GM12878 (cell line): Measurements from ENCODE around the gene SLA2. TPM values are rescaled to one million over a fixed set of nuclear protein-coding genes. Genes with fewer than 3 reads are reported as not detected.

ENCODE experiments used
- ATAC-seq: fragments of 200-7000 bp; cut with Tn5 transposase; 3 replicates; pipeline ENCODE4 v1.9.1; 2020; ENCODE audit warnings: mild to moderate bottlenecking, moderate library complexity
- BruUV-seq: library from RNA; stranded (reverse); fragments of 400-500 nt; replicated peaks from 2 replicates; lab custom pipeline; 2021; lab: Mats Ljungman, UMichigan
- CTCF ChIA-PET: fragments of 300-600 bp; sonication (Branson Sonifier 250); formaldehyde crosslinking; extraction: SDS; loops from one replicate; lab custom pipeline; 2021; ENCODE audit warnings: inconsistent platforms; lab: Yijun Ruan, JAX
- POLR2A ChIA-PET: fragments of 350-600 bp; formaldehyde crosslinking; extraction: SDS; loops from one replicate; lab custom pipeline; 2021; ENCODE audit warnings: inconsistent platforms; lab: Charles Lee
- RAD21 ChIA-PET: fragments of 300-600 bp; sonication (Branson Sonifier 250); formaldehyde crosslinking; loops from one replicate; lab custom pipeline; 2023; ENCODE audit warnings: antibody characterized with exemption; ENCODE audit not compliant: unreplicated experiment; lab: Charles Lee
- SMC1A ChIA-PET: fragments of 300-600 bp; sonication (Branson Sonifier 250); formaldehyde crosslinking; loops from one replicate; lab custom pipeline; 2023; ENCODE audit not compliant: unreplicated experiment, uncharacterized antibody; lab: Charles Lee
- DNase-seq: peaks from one replicate; pipeline ENCODE4 v3.0.0-alpha.2; 2011; ENCODE audit warnings: low read depth, low spot score
- FAIRE-seq: peaks from 3 replicates; lab custom pipeline; 2011; peaks lifted over from hg19 to GRCh38; lab: Jason Lieb, UNC
- H2AFZ ChIP-seq: 2 replicates; pipeline ENCODE4 v1.6.0; 2011; ENCODE audit warnings: low read depth, low read length, control low read depth; ENCODE audit not compliant: control insufficient read depth
- H3K27ac ChIP-seq: 2 replicates; pipeline ENCODE4 v1.5.1; 2011; ENCODE audit warnings: control low read depth; ENCODE audit not compliant: control insufficient read depth, insufficient read depth
- H3K27me3 ChIP-seq, 2 experiments: replicated peaks in 1 of 2; 2 replicates each; pipeline versions ENCODE4 v1.6.0 to v1.6.1; 2011; ENCODE audit warnings: low read length in 1 of 2; ENCODE audit not compliant: control insufficient read depth in 2 of 2, insufficient read depth in 2 of 2
- H3K36me3 ChIP-seq, 2 experiments: 2 replicates each; pipeline ENCODE4 v1.5.1; 2011; ENCODE audit warnings: low read length in 1 of 2; ENCODE audit not compliant: control insufficient read depth in 2 of 2, insufficient read depth in 2 of 2
- H3K4me1 ChIP-seq: 2 replicates; pipeline ENCODE4 v1.6.1; 2011; ENCODE audit warnings: mild to moderate bottlenecking, low read length, moderate library complexity, mixed read lengths; ENCODE audit not compliant: control insufficient read depth, insufficient read depth
- H3K4me2 ChIP-seq: 2 replicates; pipeline ENCODE4 v1.6.0; 2011; ENCODE audit warnings: control low read depth; ENCODE audit not compliant: control insufficient read depth, insufficient read depth
- H3K4me3 ChIP-seq: fragments of 200-600 bp; sonication (generic); 2 replicates; pipeline ENCODE4 v1.5.1; 2016
- H3K79me2 ChIP-seq: 2 replicates; pipeline ENCODE4 v1.6.0; 2011; ENCODE audit warnings: low read length; ENCODE audit not compliant: control insufficient read depth, insufficient read depth
- H3K9ac ChIP-seq: 2 replicates; pipeline ENCODE4 v1.8.0; 2011; ENCODE audit warnings: low read length, control low read depth, mixed read lengths; ENCODE audit not compliant: control insufficient read depth, insufficient read depth
- H3K9me3 ChIP-seq: replicated peaks from 3 replicates; pipeline ENCODE4 v1.5.1; 2011; ENCODE audit warnings: mild to moderate bottlenecking, low read length; ENCODE audit not compliant: control insufficient read depth, insufficient read depth
- H4K20me1 ChIP-seq: 2 replicates; pipeline ENCODE4 v1.6.0; 2011; ENCODE audit not compliant: control insufficient read depth, insufficient read depth
- BACH1 ChIP-seq: fragments of 450-650 bp; IDR thresholded peaks from 2 replicates; pipeline ENCODE4 v1.6.1; 2017; ENCODE audit warnings: mild to moderate bottlenecking, borderline replicate concordance
- CBX3 ChIP-seq: fragments of 200-600 bp; sonication (generic); IDR thresholded peaks from 2 replicates; pipeline ENCODE4 v1.6.1; 2016; ENCODE audit warnings: low read depth, borderline replicate concordance
- GATAD2B ChIP-seq: fragments of 450-650 bp; conservative IDR thresholded peaks from 2 replicates; pipeline ENCODE4 v1.6.1; 2017; ENCODE audit warnings: low read depth, mild to moderate bottlenecking, moderate library complexity
- IKZF1 ChIP-seq: fragments of 450-650 bp; conservative IDR thresholded peaks from 2 replicates; pipeline ENCODE4 v1.6.1; 2017; ENCODE audit warnings: antibody characterized with exemption, mild to moderate bottlenecking
- MTA2 ChIP-seq: fragments of 450-650 bp; IDR thresholded peaks from 2 replicates; pipeline ENCODE4 v1.6.1; 2016; ENCODE audit warnings: low read depth, mild to moderate bottlenecking, moderate library complexity
- NFIC ChIP-seq: IDR thresholded peaks from 2 replicates; pipeline ENCODE4 v1.6.1; 2012; ENCODE audit warnings: low read depth, mild to moderate bottlenecking, inconsistent platforms, low read length, moderate library complexity
- NRF1 ChIP-seq: conservative IDR thresholded peaks from 2 replicates; pipeline ENCODE4 v1.6.1; 2011; ENCODE audit warnings: mild to moderate bottlenecking, low read depth, low read length, improper control_type of control experiment
- TBL1XR1 ChIP-seq: IDR thresholded peaks from 2 replicates; pipeline ENCODE4 v1.6.1; 2012; ENCODE audit warnings: low read depth, low read length, improper control_type of control experiment
- TCF12 ChIP-seq: IDR thresholded peaks from 2 replicates; pipeline ENCODE4 v1.6.1; 2011; ENCODE audit warnings: low read depth, mild to moderate bottlenecking, low read length
- WGBS: methylation state at CpG from one replicate; pipeline ENCODE4 v1.1.6; 2016; ENCODE audit warnings: low lambda C conversion rate; ENCODE audit not compliant: insufficient replicate concordance, insufficient coverage; ENCODE audit errors: missing lambda C conversion rate; 5-methylcytosine and 5-hydroxymethylcytosine counted together
- in situ Hi-C: fragments of 300-500 bp; cut with MboI; formaldehyde crosslinking; loops from 9 replicates; pipeline ENCODE4 v1.14.3; 2018; ENCODE audit warnings: mixed read lengths
- intact Hi-C: fragments of 100-400 bp; cut with micrococcal nuclease; formaldehyde crosslinking; loops from one replicate; pipeline ENCODE4 v1.14.2; 2022; ENCODE audit not compliant: unreplicated experiment
- polyA plus RNA-seq, 11 experiments: library from polyadenylated mRNA; depleted of rRNA in 4 of 11; unstranded in 6 of 11; stranded (reverse) in 5 of 11; fragments of >200 nt; fragmentation: Nextera tagmentation in 4 of 11; fragmentation: Illumina TruSeq in 1 of 11; extraction: Ambion mirVana in 4 of 11; extraction: Trizol in 1 of 11; gene quantifications; 1 replicate in 1 of 11; 2 replicates in 10 of 11; pipeline versions ENCODE4 v1.2.1 to v1.2.3, GENCODE V29; 2011 to 2016; ENCODE audit warnings: inconsistent platforms in 2 of 11, missing spikeins in 2 of 11, low read depth in 1 of 11
- total RNA-seq, 4 experiments: library from RNA; depleted of rRNA in 3 of 4; stranded (reverse); fragments of >200 nt in 3 of 4; fragmentation: Illumina TruSeq in 1 of 4; extraction: Trizol in 1 of 4; gene quantifications; 2 replicates each; pipeline versions ENCODE4 v1.2.1 to v1.2.3, GENCODE V29; 2013 to 2021
- TF ChIP-seq, protein P1 (sequence below): fragments of 450-650 bp; IDR thresholded peaks from 2 replicates; pipeline ENCODE4 v1.6.1; 2017; ENCODE audit warnings: mild to moderate bottlenecking
- TF ChIP-seq, protein P2 (sequence below): fragments of 450-650 bp; formaldehyde crosslinking; IDR thresholded peaks from 2 replicates; pipeline ENCODE4 v1.4.0; 2022; ENCODE audit warnings: mild to moderate bottlenecking, moderate library complexity
- TF ChIP-seq, protein P3 (sequence below): fragments of 450-650 bp; IDR thresholded peaks from 2 replicates; pipeline ENCODE4 v1.6.1; 2016; ENCODE audit warnings: mild to moderate bottlenecking
- TF ChIP-seq, protein P4 (sequence below): fragments of 450-650 bp; IDR thresholded peaks from 2 replicates; pipeline ENCODE4 v1.6.1; 2017; ENCODE audit warnings: mild to moderate bottlenecking, moderate library complexity

Gene SLA2
- total and polyA plus RNA-seq, 10 of the 15 experiments (the other 5 are each of a cell fraction or from before 2014, with no cell fraction given) = 0.29 to 3.3 (median 1.4) TPM

DNA sequence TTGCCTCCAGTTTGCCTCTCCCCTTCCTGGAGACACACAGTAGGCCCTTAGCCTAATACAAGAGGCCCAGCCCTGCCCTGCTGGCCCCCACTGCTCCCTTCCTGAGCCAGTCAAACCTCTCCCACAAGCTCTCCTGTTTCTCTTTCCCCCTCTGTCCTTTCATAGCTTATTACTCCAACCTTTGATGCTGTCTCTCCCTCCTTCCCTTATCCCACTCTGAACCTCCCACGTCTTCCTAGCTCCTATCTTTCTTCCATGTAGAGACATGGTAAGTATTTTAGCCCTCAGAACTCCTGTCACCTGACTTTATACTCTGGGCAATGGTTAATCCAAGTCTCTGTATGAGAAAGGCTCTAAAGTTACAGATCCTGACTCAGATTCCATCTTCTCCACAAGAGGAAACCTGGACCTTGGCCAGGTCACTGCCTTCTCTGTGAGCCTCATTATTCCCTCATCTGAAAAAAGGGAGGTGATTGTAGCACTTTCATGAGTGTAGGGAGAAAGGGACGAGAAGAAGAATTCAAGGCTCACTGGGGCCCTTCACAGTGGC lies 65.9 kb downstream of the SLA2 start:
- Histone ChIP-seq H3K9ac (no peak overlapping the region), H3K4me2 (no peak overlapping the region), H3K9me3 (no peaks in the 10 kb centered on the region), H3K79me2 (peaks cover 37% of the 10 kb centered on the region), H3K36me3 (peaks cover 20 to 25% of the 10 kb centered on the region in 2 experiments; a peak in 3 of 4 replicates), H3K27ac (no peak overlapping the region), H3K27me3 (no peaks in the 10 kb centered on the region), H3K4me3 (no peak overlapping the region), H2AFZ (no peak overlapping the region), H4K20me1 (peaks cover 8% of the 10 kb centered on the region; the same call in 1 of the 2 replicates), H3K4me1 (peaks cover 2% of the 10 kb centered on the region)
- 100% methylated on average over 2 of the region's 2 CpGs for WGBS
- in situ Hi-C loops (no loop called here), intact Hi-C loops (loop anchor here (10.0 kb wide), 1 partner anchor 115 kb away; no protein-coding TSS in a partner anchor)
- ChIA-PET POLR2A (interaction anchor here (0.6 to 10.1 kb wide), 4 partner anchors 9 to 627 kb away, joined by 3 to 87 read pairs (median 4); no protein-coding TSS in a partner anchor), CTCF (no interaction called here), RAD21 (interaction anchor here (1.2 to 9.0 kb wide), 2 partner anchors 14 to 25 kb away, joined by 3 to 93 read pairs; partner anchors contain the start of gene RAB5IF), SMC1A (interaction anchor here (0.7 kb wide), 1 partner anchor 21 kb away, joined by 3 read pairs; no protein-coding TSS in a partner anchor)
- no peak for FAIRE-seq
- no peak for ATAC-seq
- no TSS peak for BruUV-seq
- no peak for DNase-seq
- TF ChIP-seq, protein P1, sequence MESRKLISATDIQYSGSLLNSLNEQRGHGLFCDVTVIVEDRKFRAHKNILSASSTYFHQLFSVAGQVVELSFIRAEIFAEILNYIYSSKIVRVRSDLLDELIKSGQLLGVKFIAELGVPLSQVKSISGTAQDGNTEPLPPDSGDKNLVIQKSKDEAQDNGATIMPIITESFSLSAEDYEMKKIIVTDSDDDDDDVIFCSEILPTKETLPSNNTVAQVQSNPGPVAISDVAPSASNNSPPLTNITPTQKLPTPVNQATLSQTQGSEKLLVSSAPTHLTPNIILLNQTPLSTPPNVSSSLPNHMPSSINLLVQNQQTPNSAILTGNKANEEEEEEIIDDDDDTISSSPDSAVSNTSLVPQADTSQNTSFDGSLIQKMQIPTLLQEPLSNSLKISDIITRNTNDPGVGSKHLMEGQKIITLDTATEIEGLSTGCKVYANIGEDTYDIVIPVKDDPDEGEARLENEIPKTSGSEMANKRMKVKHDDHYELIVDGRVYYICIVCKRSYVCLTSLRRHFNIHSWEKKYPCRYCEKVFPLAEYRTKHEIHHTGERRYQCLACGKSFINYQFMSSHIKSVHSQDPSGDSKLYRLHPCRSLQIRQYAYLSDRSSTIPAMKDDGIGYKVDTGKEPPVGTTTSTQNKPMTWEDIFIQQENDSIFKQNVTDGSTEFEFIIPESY = no peak
- TF ChIP-seq, protein P2, sequence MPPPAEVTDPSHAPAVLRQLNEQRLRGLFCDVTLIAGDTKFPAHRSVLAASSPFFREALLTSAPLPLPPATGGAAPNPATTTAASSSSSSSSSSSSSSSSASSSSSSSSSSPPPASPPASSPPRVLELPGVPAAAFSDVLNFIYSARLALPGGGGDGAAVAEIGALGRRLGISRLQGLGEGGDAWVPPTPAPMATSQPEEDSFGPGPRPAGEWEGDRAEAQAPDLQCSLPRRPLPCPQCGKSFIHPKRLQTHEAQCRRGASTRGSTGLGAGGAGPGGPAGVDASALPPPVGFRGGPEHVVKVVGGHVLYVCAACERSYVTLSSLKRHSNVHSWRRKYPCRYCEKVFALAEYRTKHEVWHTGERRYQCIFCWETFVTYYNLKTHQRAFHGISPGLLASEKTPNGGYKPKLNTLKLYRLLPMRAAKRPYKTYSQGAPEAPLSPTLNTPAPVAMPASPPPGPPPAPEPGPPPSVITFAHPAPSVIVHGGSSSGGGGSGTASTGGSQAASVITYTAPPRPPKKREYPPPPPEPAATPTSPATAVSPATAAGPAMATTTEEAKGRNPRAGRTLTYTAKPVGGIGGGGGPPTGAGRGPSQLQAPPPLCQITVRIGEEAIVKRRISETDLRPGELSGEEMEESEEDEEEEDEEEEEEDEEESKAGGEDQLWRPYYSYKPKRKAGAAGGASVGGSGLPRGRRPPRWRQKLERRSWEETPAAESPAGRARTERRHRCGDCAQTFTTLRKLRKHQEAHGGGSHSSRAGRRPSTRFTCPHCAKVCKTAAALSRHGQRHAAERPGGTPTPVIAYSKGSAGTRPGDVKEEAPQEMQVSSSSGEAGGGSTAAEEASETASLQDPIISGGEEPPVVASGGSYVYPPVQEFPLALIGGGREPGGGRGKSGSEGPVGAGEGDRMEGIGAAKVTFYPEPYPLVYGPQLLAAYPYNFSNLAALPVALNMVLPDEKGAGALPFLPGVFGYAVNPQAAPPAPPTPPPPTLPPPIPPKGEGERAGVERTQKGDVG (CRISPR knock-in tag) = no peak
- TF ChIP-seq IKZF1 (no peak), TCF12 (no peak), GATAD2B (no peak), NFIC (no peak), NRF1 (no peak), TBL1XR1 (no peak), BACH1 (no peak), CBX3 (no peak), MTA2 (no peak)
- TF ChIP-seq, protein P3, sequence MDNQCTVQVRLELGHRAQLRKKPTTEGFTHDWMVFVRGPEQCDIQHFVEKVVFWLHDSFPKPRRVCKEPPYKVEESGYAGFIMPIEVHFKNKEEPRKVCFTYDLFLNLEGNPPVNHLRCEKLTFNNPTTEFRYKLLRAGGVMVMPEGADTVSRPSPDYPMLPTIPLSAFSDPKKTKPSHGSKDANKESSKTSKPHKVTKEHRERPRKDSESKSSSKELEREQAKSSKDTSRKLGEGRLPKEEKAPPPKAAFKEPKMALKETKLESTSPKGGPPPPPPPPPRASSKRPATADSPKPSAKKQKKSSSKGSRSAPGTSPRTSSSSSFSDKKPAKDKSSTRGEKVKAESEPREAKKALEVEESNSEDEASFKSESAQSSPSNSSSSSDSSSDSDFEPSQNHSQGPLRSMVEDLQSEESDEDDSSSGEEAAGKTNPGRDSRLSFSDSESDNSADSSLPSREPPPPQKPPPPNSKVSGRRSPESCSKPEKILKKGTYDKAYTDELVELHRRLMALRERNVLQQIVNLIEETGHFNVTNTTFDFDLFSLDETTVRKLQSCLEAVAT = no peak
- TF ChIP-seq, protein P4, sequence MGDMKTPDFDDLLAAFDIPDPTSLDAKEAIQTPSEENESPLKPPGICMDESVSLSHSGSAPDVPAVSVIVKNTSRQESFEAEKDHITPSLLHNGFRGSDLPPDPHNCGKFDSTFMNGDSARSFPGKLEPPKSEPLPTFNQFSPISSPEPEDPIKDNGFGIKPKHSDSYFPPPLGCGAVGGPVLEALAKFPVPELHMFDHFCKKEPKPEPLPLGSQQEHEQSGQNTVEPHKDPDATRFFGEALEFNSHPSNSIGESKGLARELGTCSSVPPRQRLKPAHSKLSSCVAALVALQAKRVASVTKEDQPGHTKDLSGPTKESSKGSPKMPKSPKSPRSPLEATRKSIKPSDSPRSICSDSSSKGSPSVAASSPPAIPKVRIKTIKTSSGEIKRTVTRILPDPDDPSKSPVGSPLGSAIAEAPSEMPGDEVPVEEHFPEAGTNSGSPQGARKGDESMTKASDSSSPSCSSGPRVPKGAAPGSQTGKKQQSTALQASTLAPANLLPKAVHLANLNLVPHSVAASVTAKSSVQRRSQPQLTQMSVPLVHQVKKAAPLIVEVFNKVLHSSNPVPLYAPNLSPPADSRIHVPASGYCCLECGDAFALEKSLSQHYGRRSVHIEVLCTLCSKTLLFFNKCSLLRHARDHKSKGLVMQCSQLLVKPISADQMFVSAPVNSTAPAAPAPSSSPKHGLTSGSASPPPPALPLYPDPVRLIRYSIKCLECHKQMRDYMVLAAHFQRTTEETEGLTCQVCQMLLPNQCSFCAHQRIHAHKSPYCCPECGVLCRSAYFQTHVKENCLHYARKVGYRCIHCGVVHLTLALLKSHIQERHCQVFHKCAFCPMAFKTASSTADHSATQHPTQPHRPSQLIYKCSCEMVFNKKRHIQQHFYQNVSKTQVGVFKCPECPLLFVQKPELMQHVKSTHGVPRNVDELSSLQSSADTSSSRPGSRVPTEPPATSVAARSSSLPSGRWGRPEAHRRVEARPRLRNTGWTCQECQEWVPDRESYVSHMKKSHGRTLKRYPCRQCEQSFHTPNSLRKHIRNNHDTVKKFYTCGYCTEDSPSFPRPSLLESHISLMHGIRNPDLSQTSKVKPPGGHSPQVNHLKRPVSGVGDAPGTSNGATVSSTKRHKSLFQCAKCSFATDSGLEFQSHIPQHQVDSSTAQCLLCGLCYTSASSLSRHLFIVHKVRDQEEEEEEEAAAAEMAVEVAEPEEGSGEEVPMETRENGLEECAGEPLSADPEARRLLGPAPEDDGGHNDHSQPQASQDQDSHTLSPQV = no peak
